ENCODE results near the gene SDHB.
A peak's percentile ranks its signal among the peaks of the same experiment; 100 is the strongest.

Gene SDHB

GRCh38 chr1:17059391-17060305 lies 5.8 kb upstream of the SDHB start:
- Histone ChIP-seq H3K9me3 (ENCODE audit: insufficient read depth, low read length) (no peaks in the 10 kb centered on the region), H3K4me3 (ENCODE audit: low read length) (no peak overlapping the region), H3K4me1 (ENCODE audit: low read length) (peaks cover 6% of the 10 kb centered on the region; the same call in 1 of the 2 replicates), H4K20me1 (ENCODE audit: insufficient read depth, low read length) (no peaks in the 10 kb centered on the region), H3K9ac (ENCODE audit: low read length) (no peak overlapping the region), H3K27me3 (ENCODE audit: low read depth, low read length) (no peaks in the 10 kb centered on the region), H3K27ac (ENCODE audit: low read length) (no peak overlapping the region), H3K4me2 (ENCODE audit: low read length) (no peak overlapping the region), H2AFZ (ENCODE audit: low read depth, low read length) (no peak overlapping the region), H3K79me2 (ENCODE audit: low read length) (no peaks in the 10 kb centered on the region), H3K36me3 (replicated peaks; ENCODE audit: low read depth, low read length) (no peaks in the 10 kb centered on the region)
- no peak for TF ChIP-seq EZH2phosphoT487 (IDR thresholded peaks at IDR 0.05; ENCODE audit: low read depth)
- TF ChIP-seq, protein P1, sequence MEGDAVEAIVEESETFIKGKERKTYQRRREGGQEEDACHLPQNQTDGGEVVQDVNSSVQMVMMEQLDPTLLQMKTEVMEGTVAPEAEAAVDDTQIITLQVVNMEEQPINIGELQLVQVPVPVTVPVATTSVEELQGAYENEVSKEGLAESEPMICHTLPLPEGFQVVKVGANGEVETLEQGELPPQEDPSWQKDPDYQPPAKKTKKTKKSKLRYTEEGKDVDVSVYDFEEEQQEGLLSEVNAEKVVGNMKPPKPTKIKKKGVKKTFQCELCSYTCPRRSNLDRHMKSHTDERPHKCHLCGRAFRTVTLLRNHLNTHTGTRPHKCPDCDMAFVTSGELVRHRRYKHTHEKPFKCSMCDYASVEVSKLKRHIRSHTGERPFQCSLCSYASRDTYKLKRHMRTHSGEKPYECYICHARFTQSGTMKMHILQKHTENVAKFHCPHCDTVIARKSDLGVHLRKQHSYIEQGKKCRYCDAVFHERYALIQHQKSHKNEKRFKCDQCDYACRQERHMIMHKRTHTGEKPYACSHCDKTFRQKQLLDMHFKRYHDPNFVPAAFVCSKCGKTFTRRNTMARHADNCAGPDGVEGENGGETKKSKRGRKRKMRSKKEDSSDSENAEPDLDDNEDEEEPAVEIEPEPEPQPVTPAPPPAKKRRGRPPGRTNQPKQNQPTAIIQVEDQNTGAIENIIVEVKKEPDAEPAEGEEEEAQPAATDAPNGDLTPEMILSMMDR (IDR thresholded peaks at IDR 0.05; ENCODE audit: low read depth, low read length), result peak; percentile 65

DNA sequence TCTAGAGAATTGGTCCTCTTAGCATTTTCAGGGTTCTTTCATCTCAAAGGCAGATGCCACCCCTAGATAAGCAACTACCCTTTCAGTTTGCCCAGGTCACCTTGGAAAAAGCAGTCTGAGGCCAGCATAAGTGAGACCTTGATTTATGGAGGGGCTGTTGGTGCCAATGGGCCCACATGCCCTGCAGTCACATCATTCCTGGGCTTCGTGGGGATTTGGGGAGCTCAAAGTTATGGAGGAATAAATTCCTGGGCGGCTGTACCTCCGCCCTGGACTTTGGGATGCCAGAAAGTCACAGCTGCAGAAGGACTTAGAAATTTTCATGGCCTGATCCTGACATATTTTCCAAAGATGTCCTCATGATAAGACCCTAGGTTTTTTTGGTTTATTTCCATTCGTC lies 2.7 kb upstream of the SDHB start:
- Histone ChIP-seq H3K4me1 (ENCODE audit: low read length) (peaks cover 10% of the 10 kb centered on the region), H2AFZ (ENCODE audit: low read depth, low read length) (no peak overlapping the region), H3K79me2 (ENCODE audit: low read length) (peaks cover 19% of the 10 kb centered on the region), H3K4me2 (ENCODE audit: low read length) (no peak overlapping the region), H3K4me3 (ENCODE audit: low read length) (no peak overlapping the region), H3K9me3 (ENCODE audit: insufficient read depth, low read length) (no peaks in the 10 kb centered on the region), H3K9ac (ENCODE audit: low read length) (no peak overlapping the region), H3K36me3 (replicated peaks; ENCODE audit: low read depth, low read length) (no peaks in the 10 kb centered on the region), H4K20me1 (ENCODE audit: insufficient read depth, low read length) (no peaks in the 10 kb centered on the region), H3K27ac (ENCODE audit: low read length) (no peak overlapping the region), H3K27me3 (ENCODE audit: low read depth, low read length) (no peaks in the 10 kb centered on the region)
- TF ChIP-seq, protein P1 (IDR thresholded peaks at IDR 0.05; ENCODE audit: low read depth, low read length), result no peak
- TF ChIP-seq EZH2phosphoT487 (IDR thresholded peaks at IDR 0.05; ENCODE audit: low read depth), result no peak

- TF ChIP-seq, protein P1 (IDR thresholded peaks at IDR 0.05; ENCODE audit: low read depth, low read length), result no peak
- TF ChIP-seq EZH2phosphoT487 (IDR thresholded peaks at IDR 0.05; ENCODE audit: low read depth), result no peak
- Histone ChIP-seq H3K4me3 (ENCODE audit: low read length) (no peak overlapping the region), H3K4me2 (ENCODE audit: low read length) (no peak overlapping the region), H3K4me1 (ENCODE audit: low read length) (peaks cover 10% of the 10 kb centered on the region), H3K9me3 (ENCODE audit: insufficient read depth, low read length) (no peaks in the 10 kb centered on the region), H2AFZ (ENCODE audit: low read depth, low read length) (no peak overlapping the region), H3K79me2 (ENCODE audit: low read length) (peaks cover 26% of the 10 kb centered on the region), H3K36me3 (replicated peaks; ENCODE audit: low read depth, low read length) (no peaks in the 10 kb centered on the region), H3K27ac (ENCODE audit: low read length) (no peak overlapping the region), H4K20me1 (ENCODE audit: insufficient read depth, low read length) (no peaks in the 10 kb centered on the region), H3K27me3 (ENCODE audit: low read depth, low read length) (no peaks in the 10 kb centered on the region), H3K9ac (ENCODE audit: low read length) (no peak overlapping the region)
Observed at GRCh38 chr1:17055801-17056200, 2.0 kb upstream of the SDHB start.

GRCh38 chr1:17053086-17053684 lies 647 bp downstream of the SDHB start:
- Histone ChIP-seq H3K27me3 (ENCODE audit: low read depth, low read length) (no peaks in the 10 kb centered on the region), H3K4me3 (ENCODE audit: low read length) (peak overlapping the region; percentile 99), H3K79me2 (ENCODE audit: low read length) (peaks cover 30% of the 10 kb centered on the region), H2AFZ (ENCODE audit: low read depth, low read length) (no peak overlapping the region), H3K4me1 (ENCODE audit: low read length) (peaks cover 10% of the 10 kb centered on the region), H3K9me3 (ENCODE audit: insufficient read depth, low read length) (no peaks in the 10 kb centered on the region), H3K36me3 (replicated peaks; ENCODE audit: low read depth, low read length) (no peaks in the 10 kb centered on the region), H3K27ac (ENCODE audit: low read length) (peak overlapping the region; percentile 14; the same call in 1 of the 2 replicates), H3K9ac (ENCODE audit: low read length) (peak overlapping the region; percentile 70), H4K20me1 (ENCODE audit: insufficient read depth, low read length) (no peaks in the 10 kb centered on the region), H3K4me2 (ENCODE audit: low read length) (peak overlapping the region; percentile 93)
- TF ChIP-seq EZH2phosphoT487 (IDR thresholded peaks at IDR 0.05; ENCODE audit: low read depth), result no peak
- TF ChIP-seq, protein P1 (IDR thresholded peaks at IDR 0.05; ENCODE audit: low read depth, low read length), result no peak

Data from OCI-LY3 (cell line).